Ovary (tissue), 3 donors: Measurements from ENCODE around the gene ZKSCAN5.

Experiments
- CTCF ChIP-seq, 3 donors: fragments of 450-650 bp in 2 of 3; fragments of 200-600 bp in 1 of 3; IDR thresholded peaks; one replicate each; pipeline versions ENCODE4 v1.5.1 to v1.8.0; 2016 to 2022; ENCODE audit warnings: antibody characterized with exemption in 3 of 3, mild to moderate bottlenecking in 1 of 3
- EP300 ChIP-seq: sonication (generic); formaldehyde crosslinking; IDR thresholded peaks from one replicate; pipeline ENCODE4 v1.6.1; 2017; ENCODE audit warnings: antibody characterized with exemption
- POLR2A ChIP-seq: fragments of 450-650 bp; IDR thresholded peaks from one replicate; pipeline ENCODE4 v1.6.1; 2017; ENCODE audit warnings: antibody characterized with exemption, mild to moderate bottlenecking, moderate library complexity
- donor health status: DM: no; HTN: no; CAD: no.

- no peak for TF ChIP-seq CTCF (IDR thresholded peaks at IDR 0.05)
- no peak for TF ChIP-seq POLR2A
- TF ChIP-seq EP300 = no peak
Measured at GRCh38 chr7:99478464-99479440, 25.7 kb upstream of the ZKSCAN5 start.
